IMR-90 (cell line): ENCODE results near the gene TP53BP1. TPM values are rescaled to one million over a fixed set of nuclear protein-coding genes. Genes with fewer than 3 reads are reported as not detected.

Experiments
- ATAC-seq: fragments of 200-7000 bp; cut with Tn5 transposase; 2 replicates; pipeline ENCODE4 v1.9.1; 2020; ENCODE audit warnings: low read depth, mild to moderate bottlenecking, moderate library complexity
- BruUV-seq: library from RNA; stranded (reverse); fragments of 400-500 nt; replicated peaks from 2 replicates; lab custom pipeline; 2021; lab: Mats Ljungman, UMichigan
- CTCF ChIA-PET: fragments of 300-600 bp; formaldehyde crosslinking; extraction: SDS; loops from one replicate; lab custom pipeline; 2021; ENCODE audit warnings: antibody characterized with exemption; lab: Yijun Ruan, JAX
- POLR2A ChIA-PET: fragments of 300-600 bp; sonication (Branson Sonifier 250); formaldehyde crosslinking; loops from one replicate; lab custom pipeline; 2022; ENCODE audit warnings: antibody characterized with exemption; ENCODE audit not compliant: unreplicated experiment; lab: Charles Lee
- DNase-seq: peaks from one replicate; pipeline ENCODE4 v3.0.0; 2013
- H2AFZ ChIP-seq: replicated peaks from 2 replicates; pipeline ENCODE3; 2013; ENCODE audit warnings: low read length, mild to moderate bottlenecking; ENCODE audit not compliant: poor library complexity
- H2AK5ac ChIP-seq: 2 replicates; pipeline ENCODE4 v1.6.1; 2013; ENCODE audit warnings: low read depth, low read length, inconsistent platforms
- H2AK9ac ChIP-seq: replicated peaks from 2 replicates; pipeline ENCODE3; 2013; ENCODE audit warnings: mild to moderate bottlenecking, low read depth, low read length, moderate library complexity; ENCODE audit not compliant: poor library complexity
- H2BK120ac ChIP-seq: 2 replicates; pipeline ENCODE4 v1.6.1; 2013; ENCODE audit warnings: low read depth, low read length, inconsistent platforms
- H2BK15ac ChIP-seq: 3 replicates; pipeline ENCODE4 v1.6.1; 2013; ENCODE audit warnings: low read depth, low read length, inconsistent platforms
- H2BK20ac ChIP-seq: 2 replicates; pipeline ENCODE4 v1.6.1; 2013; ENCODE audit warnings: low read depth, mild to moderate bottlenecking, inconsistent platforms, low read length, moderate library complexity
- H2BK5ac ChIP-seq: 2 replicates; pipeline ENCODE4 v1.6.1; 2013; ENCODE audit warnings: mild to moderate bottlenecking, low read depth, low read length, inconsistent platforms; ENCODE audit not compliant: poor library complexity, severe bottlenecking
- H3K14ac ChIP-seq: replicated peaks from 2 replicates; pipeline ENCODE4 v1.6.1; 2013; ENCODE audit warnings: low read depth, low read length, inconsistent platforms
- H3K18ac ChIP-seq: 2 replicates; pipeline ENCODE4 v1.6.1; 2013; ENCODE audit warnings: low read depth, low read length, control low read depth
- H3K23ac ChIP-seq: 2 replicates; pipeline ENCODE4 v1.6.1; 2013; ENCODE audit warnings: low read depth, low read length, inconsistent platforms
- H3K27ac ChIP-seq: 2 replicates; pipeline ENCODE4 v1.5.1; 2013; ENCODE audit warnings: mild to moderate bottlenecking, control low read depth, low read length; ENCODE audit not compliant: insufficient read depth
- H3K27me3 ChIP-seq: 2 replicates; pipeline ENCODE4 v1.6.1; 2013; ENCODE audit warnings: low read length; ENCODE audit not compliant: control insufficient read depth, insufficient read depth
- H3K36me3 ChIP-seq: 2 replicates; pipeline ENCODE4 v1.6.1; 2013; ENCODE audit warnings: low read length, mixed read lengths; ENCODE audit not compliant: control insufficient read depth, insufficient read depth
- H3K4ac ChIP-seq: 2 replicates; pipeline ENCODE4 v1.6.1; 2013; ENCODE audit warnings: low read depth, low read length, inconsistent platforms
- H3K4me1 ChIP-seq: 2 replicates; pipeline ENCODE4 v1.6.1; 2013; ENCODE audit warnings: low read length, mixed read lengths; ENCODE audit not compliant: control insufficient read depth, insufficient read depth
- H3K4me2 ChIP-seq: 2 replicates; pipeline ENCODE4 v1.6.1; 2013; ENCODE audit warnings: low read depth, mild to moderate bottlenecking, control low read depth, low read length, moderate library complexity
- H3K4me3 ChIP-seq: 2 replicates; pipeline ENCODE4 v1.5.1; 2013; ENCODE audit warnings: low read depth, mild to moderate bottlenecking, control low read depth, low read length, moderate library complexity; ENCODE audit not compliant: insufficient read depth
- H3K56ac ChIP-seq: 2 replicates; pipeline ENCODE4 v1.6.1; 2013; ENCODE audit warnings: low read length, inconsistent platforms; ENCODE audit not compliant: insufficient read depth; ENCODE audit errors: extremely low read depth
- H3K79me1 ChIP-seq, 2 experiments: 2 replicates each; pipeline ENCODE4 v1.6.1; 2013; ENCODE audit warnings: low read length in 2 of 2, inconsistent platforms in 1 of 2, low read depth in 1 of 2
- H3K9ac ChIP-seq: 2 replicates; pipeline ENCODE4 v1.6.1; 2013; ENCODE audit warnings: low read depth, low read length, control low read depth
- H3K9me1 ChIP-seq: 2 replicates; pipeline ENCODE4 v1.6.1; 2013; ENCODE audit warnings: low read length, inconsistent platforms; ENCODE audit not compliant: insufficient read depth
- H3K9me3 ChIP-seq: 2 replicates; pipeline ENCODE4 v1.6.1; 2013; ENCODE audit warnings: low read length; ENCODE audit not compliant: control insufficient read depth, insufficient read depth
- H4K20me1 ChIP-seq: 2 replicates; pipeline ENCODE4 v1.6.1; 2013; ENCODE audit warnings: low read length, inconsistent platforms; ENCODE audit not compliant: insufficient read depth
- H4K5ac ChIP-seq: 2 replicates; pipeline ENCODE4 v1.6.1; 2013; ENCODE audit warnings: mild to moderate bottlenecking, low read depth, low read length, control low read depth
- H4K8ac ChIP-seq, 2 experiments: 2 replicates each; pipeline ENCODE4 v1.6.1; 2013; ENCODE audit warnings: low read depth in 2 of 2, low read length in 2 of 2, control low read depth in 1 of 2, inconsistent platforms in 1 of 2
- H4K91ac ChIP-seq: 2 replicates; pipeline ENCODE4 v1.6.1; 2013; ENCODE audit warnings: low read depth, low read length, inconsistent platforms; ENCODE audit not compliant: insufficient read depth
- CEBPB ChIP-seq: IDR thresholded peaks from 2 replicates; pipeline ENCODE4 v1.6.1; 2012; ENCODE audit warnings: low read depth, low read length, improper control_type of control experiment
- CHD1 ChIP-seq: IDR thresholded peaks from 2 replicates; pipeline ENCODE4 v1.6.1; 2012; ENCODE audit warnings: low read depth, low read length, improper control_type of control experiment
- ELK1 ChIP-seq: fragments of 150-350 bp; IDR thresholded peaks from 2 replicates; pipeline ENCODE4 v1.6.1; 2016; ENCODE audit warnings: low read depth, mild to moderate bottlenecking, low read length, moderate library complexity, borderline replicate concordance
- FOS ChIP-seq: fragments of 150-350 bp; IDR thresholded peaks from 2 replicates; pipeline ENCODE4 v1.6.1; 2016; ENCODE audit warnings: low read depth, low read length
- MAFK ChIP-seq: IDR thresholded peaks from 2 replicates; pipeline ENCODE4 v1.6.1; 2012; ENCODE audit warnings: low read depth, low read length, improper control_type of control experiment
- MAZ ChIP-seq: IDR thresholded peaks from 2 replicates; pipeline ENCODE4 v1.6.1; 2012; ENCODE audit warnings: low read depth, mild to moderate bottlenecking, low read length, improper control_type of control experiment, moderate library complexity, borderline replicate concordance
- MXI1 ChIP-seq: IDR thresholded peaks from 2 replicates; pipeline ENCODE4 v1.6.1; 2012; ENCODE audit warnings: low read depth, mild to moderate bottlenecking, low read length, moderate library complexity, borderline replicate concordance
- NFE2L2 ChIP-seq: fragments of 150-350 bp; IDR thresholded peaks from 2 replicates; pipeline ENCODE4 v1.6.1; 2016; ENCODE audit warnings: low read depth, mild to moderate bottlenecking, low read length
- POLR2A ChIP-seq: IDR thresholded peaks from 2 replicates; pipeline ENCODE4 v1.6.1; 2012; ENCODE audit warnings: mild to moderate bottlenecking, low read depth, low read length
- RCOR1 ChIP-seq: IDR thresholded peaks from 2 replicates; pipeline ENCODE4 v1.6.1; 2012; ENCODE audit warnings: mild to moderate bottlenecking, low read length, improper control_type of control experiment; ENCODE audit not compliant: insufficient replicate concordance
- RFX5 ChIP-seq: IDR thresholded peaks from 2 replicates; pipeline ENCODE4 v1.8.0; 2012; ENCODE audit warnings: low read depth, mild to moderate bottlenecking, low read length, moderate library complexity
- WGBS, 2 experiments: methylation state at CpG; one replicate each; pipeline versions ENCODE4 v1.1.5 to v1.1.7; 2013; ENCODE audit warnings: missing lambda C conversion rate in 2 of 2; ENCODE audit not compliant: insufficient read length in 1 of 2; ENCODE audit errors: extremely low coverage in 2 of 2; 5-methylcytosine and 5-hydroxymethylcytosine counted together
- dilution Hi-C: fragments of 300-500 bp; cut with HindIII; formaldehyde crosslinking; loops from one replicate; pipeline ENCODE4 v1.14.3; 2018; ENCODE audit warnings: low sequenced_read_pairs; ENCODE audit not compliant: unreplicated experiment
- in situ Hi-C: fragments of 300-500 bp; cut with MboI; formaldehyde crosslinking; loops from 3 replicates; pipeline ENCODE4 v1.14.3; 2019; ENCODE audit warnings: low sequenced_read_pairs, inconsistent platforms, mixed read lengths
- intact Hi-C: fragments of 100-400 bp; cut with micrococcal nuclease; formaldehyde crosslinking; loops from 2 replicates; pipeline ENCODE4 v1.10.0; 2022
- polyA plus RNA-seq, 3 experiments: library from polyadenylated mRNA; depleted of rRNA; stranded (reverse); fragments of >200 nt; gene quantifications; 2 replicates each; pipeline ENCODE4 v1.2.3, GENCODE V29; 2012; ENCODE audit warnings: low replicate concordance in 1 of 3
- total RNA-seq: library from RNA; depleted of rRNA; stranded (reverse); fragments of >200 nt; gene quantifications from 2 replicates; pipeline ENCODE4 v1.2.3, GENCODE V29; 2012
- TF ChIP-seq, protein P1 (sequence below): conservative IDR thresholded peaks from 2 replicates; pipeline ENCODE4 v1.5.1; 2012; ENCODE audit warnings: mild to moderate bottlenecking, low read depth, low read length, improper control_type of control experiment
- TF ChIP-seq, protein P2 (sequence below): fragments of 150-350 bp; IDR thresholded peaks from 2 replicates; pipeline ENCODE4 v1.6.1; 2017; ENCODE audit warnings: mild to moderate bottlenecking, antibody characterized with exemption, low read length, low read depth

TP53BP1 gene
- total and polyA plus RNA-seq, 2 of the 4 experiments (the other 2 are of a cell fraction) = 36.3 to 64.5 TPM

DNA sequence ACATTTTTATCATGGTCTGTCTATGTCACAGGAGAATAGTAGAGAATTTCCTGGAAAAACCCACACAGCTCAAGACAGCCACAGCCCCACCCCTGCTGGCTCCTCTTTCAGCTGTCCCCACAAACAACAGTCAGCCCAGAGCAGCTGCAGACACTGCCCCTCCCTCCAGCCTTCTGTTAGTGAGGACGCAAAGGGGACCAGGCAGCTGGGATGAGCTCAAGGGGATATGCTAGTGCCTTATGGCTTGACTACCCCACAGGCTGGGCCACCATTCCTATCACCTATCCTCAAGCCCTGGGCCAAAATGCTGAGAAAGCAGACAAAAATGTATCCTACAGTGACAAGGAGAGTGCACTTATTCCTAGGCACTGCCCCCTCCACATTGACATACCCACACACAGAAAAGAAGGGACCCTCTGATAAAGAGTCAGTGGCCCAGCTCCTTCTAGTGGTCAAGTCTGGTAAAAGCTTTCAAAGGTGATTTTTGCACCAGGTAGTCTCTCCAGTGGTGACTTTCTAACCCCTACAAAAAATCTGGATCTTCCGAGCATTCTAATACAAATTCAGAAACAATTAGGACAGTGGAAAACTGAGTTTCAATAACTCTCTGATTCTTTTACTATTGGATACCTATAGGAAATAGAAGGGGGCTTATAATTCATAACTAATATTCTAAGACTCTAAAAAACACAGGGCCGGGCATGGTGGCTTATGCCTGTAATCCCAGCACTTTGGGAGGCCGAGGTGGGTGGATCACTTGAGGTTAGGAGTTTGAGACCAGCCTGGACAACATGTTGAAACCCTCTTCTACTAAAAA lies 21.5 kb upstream of the TP53BP1 start:
- peak overlapping the region; percentile 89 for H2BK120ac ChIP-seq
- H3K56ac ChIP-seq = peak overlapping the region; percentile 48; the same call in 1 of the 2 replicates
- intact Hi-C loops = loop anchor here (10.0 kb wide), 1 partner anchor 260 kb away; the partner anchor contains the start of gene ELL3
- CTCF ChIA-PET = interaction anchor here (0.9 to 2.1 kb wide), 8 partner anchors 9 to 138 kb away, joined by 3 to 10 read pairs (median 5); partner anchors contain the start of gene TP53BP1
- no peaks in the 10 kb centered on the region for H3K27me3 ChIP-seq
- peak overlapping the region; percentile 94 for H2BK20ac ChIP-seq
- peak overlapping the region; percentile 41 for H4K91ac ChIP-seq
- peaks cover 19% of the 10 kb centered on the region for H3K9me1 ChIP-seq
- no peaks in the 10 kb centered on the region for H3K36me3 ChIP-seq
- H4K5ac ChIP-seq = peak overlapping the region; percentile 50; the same call in 1 of the 2 replicates
- ATAC-seq (no peak), DNase-seq (peak; percentile 49)
- POLR2A ChIA-PET = no interaction called here
- H2AK9ac ChIP-seq = peak overlapping the region; percentile 88
- H2BK5ac ChIP-seq = peak overlapping the region; percentile 89
- dilution Hi-C loops = no loop called here
- H3K4me2 ChIP-seq = peak overlapping the region; percentile 15; the same call in 1 of the 2 replicates
- H3K14ac ChIP-seq = peak overlapping the region; percentile 73
- WGBS, 2 experiments = no CpG with 5 or more reads among the region's 4 CpGs
- peak overlapping the region; percentile 55; the same call in 1 of the 2 replicates for H3K18ac ChIP-seq
- peak overlapping the region; percentile 89; the same call in 1 of the 2 replicates for H2AK5ac ChIP-seq
- H3K9me3 ChIP-seq = no peaks in the 10 kb centered on the region
- H3K79me1 ChIP-seq = peaks cover 14 to 44% of the 10 kb centered on the region in 2 experiments
- H4K8ac ChIP-seq = peak overlapping the region; percentile 6 to 85; a peak in 3 of 4 replicates
- H4K20me1 ChIP-seq = peaks cover 10% of the 10 kb centered on the region
- H3K9ac ChIP-seq = no peak overlapping the region
- BruUV-seq = no TSS peak
- H3K27ac ChIP-seq = peak overlapping the region; percentile 37
- H3K4ac ChIP-seq = peak overlapping the region; percentile 83
- peak overlapping the region; percentile 85 for H2AFZ ChIP-seq
- H3K4me3 ChIP-seq = no peak overlapping the region
- peak overlapping the region; percentile 47; the same call in 1 of the 3 replicates for H2BK15ac ChIP-seq
- peaks cover 24% of the 10 kb centered on the region for H3K4me1 ChIP-seq
- in situ Hi-C loops = no loop called here
- peak overlapping the region; percentile 73; the same call in 1 of the 2 replicates for H3K23ac ChIP-seq
- TF ChIP-seq CEBPB (no peak), CHD1 (no peak), RCOR1 (no peak), FOS (no peak), POLR2A (no peak), MAFK (no peak), MXI1 (no peak), MAZ (no peak), ELK1 (no peak), RFX5 (no peak), NFE2L2 (no peak)
- TF ChIP-seq, protein P1, sequence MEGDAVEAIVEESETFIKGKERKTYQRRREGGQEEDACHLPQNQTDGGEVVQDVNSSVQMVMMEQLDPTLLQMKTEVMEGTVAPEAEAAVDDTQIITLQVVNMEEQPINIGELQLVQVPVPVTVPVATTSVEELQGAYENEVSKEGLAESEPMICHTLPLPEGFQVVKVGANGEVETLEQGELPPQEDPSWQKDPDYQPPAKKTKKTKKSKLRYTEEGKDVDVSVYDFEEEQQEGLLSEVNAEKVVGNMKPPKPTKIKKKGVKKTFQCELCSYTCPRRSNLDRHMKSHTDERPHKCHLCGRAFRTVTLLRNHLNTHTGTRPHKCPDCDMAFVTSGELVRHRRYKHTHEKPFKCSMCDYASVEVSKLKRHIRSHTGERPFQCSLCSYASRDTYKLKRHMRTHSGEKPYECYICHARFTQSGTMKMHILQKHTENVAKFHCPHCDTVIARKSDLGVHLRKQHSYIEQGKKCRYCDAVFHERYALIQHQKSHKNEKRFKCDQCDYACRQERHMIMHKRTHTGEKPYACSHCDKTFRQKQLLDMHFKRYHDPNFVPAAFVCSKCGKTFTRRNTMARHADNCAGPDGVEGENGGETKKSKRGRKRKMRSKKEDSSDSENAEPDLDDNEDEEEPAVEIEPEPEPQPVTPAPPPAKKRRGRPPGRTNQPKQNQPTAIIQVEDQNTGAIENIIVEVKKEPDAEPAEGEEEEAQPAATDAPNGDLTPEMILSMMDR = peak; percentile 59
- TF ChIP-seq, protein P2, sequence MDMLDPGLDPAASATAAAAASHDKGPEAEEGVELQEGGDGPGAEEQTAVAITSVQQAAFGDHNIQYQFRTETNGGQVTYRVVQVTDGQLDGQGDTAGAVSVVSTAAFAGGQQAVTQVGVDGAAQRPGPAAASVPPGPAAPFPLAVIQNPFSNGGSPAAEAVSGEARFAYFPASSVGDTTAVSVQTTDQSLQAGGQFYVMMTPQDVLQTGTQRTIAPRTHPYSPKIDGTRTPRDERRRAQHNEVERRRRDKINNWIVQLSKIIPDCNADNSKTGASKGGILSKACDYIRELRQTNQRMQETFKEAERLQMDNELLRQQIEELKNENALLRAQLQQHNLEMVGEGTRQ = no peak
